CD4-positive, alpha-beta T cell (primary cell): ENCODE measurements around the gene ARHGEF39. TPM values are rescaled to one million over a fixed set of nuclear protein-coding genes. Genes with fewer than 3 reads are reported as not detected.
A peak's percentile ranks its signal among the peaks of the same experiment; 100 is the strongest.

Source experiments
- ATAC-seq: fragments of 200-7000 bp; cut with Tn5 transposase; one replicate; pipeline ENCODE4 v1.10.0; 2022; ENCODE audit warnings: mild to moderate bottlenecking; ENCODE audit not compliant: poor library complexity
- CTCF ChIA-PET: fragments of 350-600 bp; sonication (Branson Sonifier 250); formaldehyde crosslinking; loops from one replicate; lab custom pipeline; 2021; ENCODE audit warnings: antibody characterized with exemption, inconsistent platforms; lab: Charles Lee
- POLR2A ChIA-PET: fragments of 350-600 bp; sonication (Branson Sonifier 250); formaldehyde crosslinking; loops from one replicate; lab custom pipeline; 2021; ENCODE audit warnings: antibody characterized with exemption, inconsistent platforms; lab: Charles Lee
- DNase-seq, 14 experiments: peaks; one replicate each; pipeline ENCODE4 v3.0.0-alpha.2; 2013 to 2020; ENCODE audit warnings: mixed read lengths in 2 of 14
- H3K27ac ChIP-seq, 2 donors: one replicate each; pipeline versions ENCODE4 v1.5.1 to v1.7.0; 2013; ENCODE audit warnings: low read length in 2 of 2, low read depth in 1 of 2, mild to moderate bottlenecking in 1 of 2
- H3K27me3 ChIP-seq, 2 experiments: 1 replicate in 1 of 2; 2 replicates in 1 of 2; pipeline versions ENCODE4 v1.6.1 to v1.7.0; 2013; ENCODE audit warnings: low read length in 2 of 2, control low read depth in 1 of 2, mild to moderate bottlenecking in 1 of 2, moderate library complexity in 1 of 2; ENCODE audit not compliant: insufficient read depth in 2 of 2, control insufficient read depth in 1 of 2
- H3K36me3 ChIP-seq: one replicate; pipeline ENCODE4 v1.6.1; 2013; ENCODE audit warnings: low read length, control low read depth; ENCODE audit not compliant: insufficient read depth
- H3K4me1 ChIP-seq: one replicate; pipeline ENCODE4 v1.6.1; 2013; ENCODE audit warnings: low read length, control low read depth; ENCODE audit not compliant: insufficient read depth
- H3K4me3 ChIP-seq: one replicate; pipeline ENCODE4 v1.5.1; 2013; ENCODE audit warnings: mild to moderate bottlenecking, low read length, moderate library complexity
- H3K9me3 ChIP-seq, 2 experiments: 1 replicate in 1 of 2; 2 replicates in 1 of 2; pipeline versions ENCODE4 v1.6.1 to v1.7.0; 2013; ENCODE audit warnings: low read length in 2 of 2, mild to moderate bottlenecking in 2 of 2, control low read depth in 1 of 2, moderate library complexity in 1 of 2; ENCODE audit not compliant: control insufficient read depth in 1 of 2, insufficient read depth in 1 of 2
- H3K27ac Mint-ChIP-seq: one replicate; pipeline ENCODE4 v1.8.0; 2020; ENCODE audit warnings: mixed read lengths
- H3K27me3 Mint-ChIP-seq: one replicate; pipeline ENCODE4 v1.8.0; 2021; ENCODE audit warnings: mixed read lengths
- H3K36me3 Mint-ChIP-seq: one replicate; pipeline ENCODE4 v1.8.0; 2021; ENCODE audit warnings: low read depth, mixed read lengths
- H3K4me1 Mint-ChIP-seq: one replicate; pipeline ENCODE4 v1.8.0; 2021; ENCODE audit warnings: low read depth, mixed read lengths
- H3K4me3 Mint-ChIP-seq: one replicate; pipeline ENCODE4 v1.8.0; 2020; ENCODE audit warnings: mild to moderate bottlenecking, mixed read lengths
- H3K9me3 Mint-ChIP-seq: one replicate; pipeline ENCODE4 v1.8.0; 2020; ENCODE audit warnings: mixed read lengths
- CTCF ChIP-seq: fragments of 200-600 bp; IDR thresholded peaks from one replicate; pipeline ENCODE4 v1.8.0; 2022; ENCODE audit warnings: antibody characterized with exemption, mild to moderate bottlenecking
- intact Hi-C, 2 experiments: fragments of 100-400 bp; cut with DNase I in 1 of 2; cut with micrococcal nuclease in 1 of 2; formaldehyde crosslinking; loops; one replicate each; pipeline versions ENCODE4 v1.15.1 to v1.9.0; 2023 to 2025; cut with DNase I, micrococcal nuclease
- total RNA-seq, 174 experiments: library from RNA in 2 of 174; stranded (reverse) in 2 of 174; gene quantifications; one replicate each; pipeline ENCODE4 v1.2.3 and lab custom pipeline; 2021 to 2026

Gene ARHGEF39
- total RNA-seq, 2 experiments from 2014 or later, result 0.08 to 0.17 TPM

- H3K36me3 ChIP-seq, result no peaks in the 10 kb centered on the region
- Mint-ChIP-seq H3K9me3 (no peaks in the 10 kb centered on the region), H3K4me1 (peaks cover 49% of the 10 kb centered on the region), H3K4me3 (peak overlapping the region; percentile 86), H3K27ac (peak overlapping the region; percentile 72), H3K27me3 (no peaks in the 10 kb centered on the region), H3K36me3 (no peaks in the 10 kb centered on the region)
- H3K4me3 ChIP-seq, result no peak overlapping the region
- H3K4me1 ChIP-seq, result peaks cover 40% of the 10 kb centered on the region
- DNase-seq, result peak in 5 of 14 experiments; percentile 22 to 88 (median 52)
- peak overlapping the region; percentile 20 to 48 for H3K27ac ChIP-seq
- intact Hi-C loops, result loop anchor here (5.0 kb wide), 1 partner anchor 38 kb away; the partner anchor contains the start of genes CCDC107 (in 2 of the 2) and RMRP (in 2 of the 2)
- H3K9me3 ChIP-seq, result no peaks in the 10 kb centered on the region
- ChIA-PET POLR2A (interaction anchor here (0.8 to 2.1 kb wide), 7 partner anchors 21 to 326 kb away, joined by 3 to 12 read pairs (median 3); partner anchors contain the start of genes CCDC107, RMRP and SIT1), CTCF (interaction anchor here (1.5 kb wide), 1 partner anchor 8 kb away, joined by 3 read pairs; no protein-coding TSS in a partner anchor)
- TF ChIP-seq CTCF, result no peak
- ATAC-seq, result peak; percentile 16
- H3K27me3 ChIP-seq, result no peaks in the 10 kb centered on the region
Measured at GRCh38 chr9:35618854-35619799, 45.9 kb downstream of the ARHGEF39 start.

GRCh38 chr9:35618325-35618727 is 46.7 kb downstream of the ARHGEF39 start, which contains the start of gene CD72:
TSS of gene CD72 (minus strand) at chr9:35618413. CDS start at chr9:35618303, 110 bp downstream.
- no peak for ATAC-seq
- CTCF ChIA-PET, result interaction anchor here (3.2 kb wide), 1 partner anchor 40 kb away, joined by 22 read pairs; the partner anchor contains the start of genes CCDC107 and RMRP
- Histone ChIP-seq H3K9me3 (no peaks in the 10 kb centered on the region), H3K4me3 (peak within 1 kb of the TSS; percentile 77), H3K36me3 (no peaks in the 10 kb centered on the region), H3K4me1 (peaks cover 40% of the 10 kb centered on the region), H3K27me3 (no peaks in the 10 kb centered on the region), H3K27ac (peak within 1 kb of the TSS; percentile 48 to 70)
- intact Hi-C loops, result loop anchor here (5.0 kb wide), 1 partner anchor 39 kb away; the partner anchor contains the start of genes CCDC107 (in 2 of the 2) and RMRP (in 2 of the 2)
- Mint-ChIP-seq H3K4me1 (peaks cover 50% of the 10 kb centered on the region), H3K27ac (peak within 1 kb of the TSS; percentile 72), H3K27me3 (no peaks in the 10 kb centered on the region), H3K36me3 (no peaks in the 10 kb centered on the region), H3K9me3 (no peaks in the 10 kb centered on the region), H3K4me3 (peak within 1 kb of the TSS; percentile 86)
- POLR2A ChIA-PET, result interaction anchor here (1.0 to 3.4 kb wide), 6 partner anchors 13 to 546 kb away, joined by 3 to 35 read pairs (median 10); partner anchors contain the start of genes CREB3, TESK1, TLN1 and VCP
- DNase-seq, result peak in 2 of 14 experiments; percentile 38 to 39
- TF ChIP-seq CTCF, result no peak

GRCh38 chr9:35617548-35617947 is 47.4 kb downstream of the ARHGEF39 start:
- CTCF ChIA-PET, result interaction anchor here (0.6 to 3.2 kb wide), 18 partner anchors 12 to 501 kb away, joined by 3 to 22 read pairs (median 4); partner anchors contain the start of genes ARHGEF39, CCDC107, CREB3 and RMRP

More at GRCh38 chr9:35617548-35617947, 47.4 kb downstream of the ARHGEF39 start:
- H3K9me3 ChIP-seq, result no peaks in the 10 kb centered on the region
- Mint-ChIP-seq H3K4me3 (peak overlapping the region; percentile 86), H3K4me1 (peaks cover 50% of the 10 kb centered on the region), H3K36me3 (no peaks in the 10 kb centered on the region), H3K27me3 (no peaks in the 10 kb centered on the region), H3K27ac (peak overlapping the region; percentile 72), H3K9me3 (no peaks in the 10 kb centered on the region)
- DNase-seq (no peak), ATAC-seq (no peak)
- H3K4me1 ChIP-seq, result peaks cover 40% of the 10 kb centered on the region
- no peak for TF ChIP-seq CTCF
- POLR2A ChIA-PET, result interaction anchor here (0.6 to 3.4 kb wide), 15 partner anchors 12 to 545 kb away, joined by 3 to 35 read pairs (median 6); partner anchors contain the start of genes CCDC107, CREB3, RMRP and SIT1
- H3K27ac ChIP-seq, result peak overlapping the region; percentile 27 to 70
- no peaks in the 10 kb centered on the region for H3K36me3 ChIP-seq
- H3K27me3 ChIP-seq, result no peaks in the 10 kb centered on the region
- intact Hi-C loops, result loop anchor here (2.0 to 5.0 kb wide), 2 partner anchors 40 to 79 kb away; partner anchors contain the start of genes CCDC107 (in 2 of the 2) and RMRP (in 2 of the 2)
- peak overlapping the region; percentile 77 for H3K4me3 ChIP-seq
